Measurements from ENCODE around the gene ADAMTSL3.

The ADAMTSL3 gene

DNA sequence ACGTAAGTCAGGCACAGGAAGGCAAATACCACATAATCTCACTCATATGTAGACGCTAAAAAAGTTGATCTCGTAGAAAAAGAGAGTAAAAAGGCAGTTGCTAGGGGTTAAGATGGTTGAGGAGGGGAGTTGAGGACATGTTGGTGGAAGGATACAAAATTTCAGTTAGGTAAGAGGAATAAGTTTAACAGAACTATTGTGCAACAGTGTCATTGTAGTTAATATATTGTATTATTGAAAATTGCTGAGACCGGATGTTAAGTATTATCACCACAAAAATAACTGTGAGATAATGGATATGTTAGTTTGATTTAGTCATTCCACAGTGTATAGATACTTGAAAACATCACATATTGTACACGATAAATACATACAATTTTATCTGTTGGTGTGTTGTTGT is 139.1 kb downstream of the ADAMTSL3 start:
- Histone ChIP-seq H3K27me3 (ENCODE audit: insufficient read depth, low read length) (no peaks in the 10 kb centered on the region), H3K36me3 (ENCODE audit: insufficient read depth, low read length) (no peaks in the 10 kb centered on the region), H3K4me3 (ENCODE audit: low read length) (no peak overlapping the region), H3K4me1 (ENCODE audit: insufficient read depth, low read length) (no peaks in the 10 kb centered on the region), H2AFZ (ENCODE audit: low read depth, low read length) (no peak overlapping the region), H3K9me3 (ENCODE audit: low read length) (no peaks in the 10 kb centered on the region)

DNA sequence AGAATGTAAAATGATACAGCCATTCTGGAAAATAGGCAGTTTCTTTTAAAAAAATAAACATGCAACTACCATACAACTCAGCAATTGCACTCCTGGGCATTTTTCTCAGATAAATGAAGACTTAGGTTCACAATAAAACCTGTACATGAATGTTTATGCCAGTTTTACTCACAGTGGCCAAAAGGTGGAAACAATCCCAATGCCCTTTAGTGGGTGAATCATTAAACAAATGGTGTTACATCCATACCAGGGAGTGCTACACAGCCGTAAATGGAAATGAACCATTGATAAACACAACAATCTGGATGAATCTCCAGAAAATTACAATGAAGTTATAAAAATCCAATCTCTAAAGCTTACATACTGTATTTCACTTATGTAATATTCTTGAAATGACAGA is 140.3 kb downstream of the ADAMTSL3 start:
- Histone ChIP-seq H3K9me3 (ENCODE audit: low read length) (no peaks in the 10 kb centered on the region), H3K4me3 (ENCODE audit: low read length) (no peak overlapping the region), H2AFZ (ENCODE audit: low read depth, low read length) (no peak overlapping the region), H3K27me3 (ENCODE audit: insufficient read depth, low read length) (no peaks in the 10 kb centered on the region), H3K36me3 (ENCODE audit: insufficient read depth, low read length) (no peaks in the 10 kb centered on the region), H3K4me1 (ENCODE audit: insufficient read depth, low read length) (no peaks in the 10 kb centered on the region)

DNA sequence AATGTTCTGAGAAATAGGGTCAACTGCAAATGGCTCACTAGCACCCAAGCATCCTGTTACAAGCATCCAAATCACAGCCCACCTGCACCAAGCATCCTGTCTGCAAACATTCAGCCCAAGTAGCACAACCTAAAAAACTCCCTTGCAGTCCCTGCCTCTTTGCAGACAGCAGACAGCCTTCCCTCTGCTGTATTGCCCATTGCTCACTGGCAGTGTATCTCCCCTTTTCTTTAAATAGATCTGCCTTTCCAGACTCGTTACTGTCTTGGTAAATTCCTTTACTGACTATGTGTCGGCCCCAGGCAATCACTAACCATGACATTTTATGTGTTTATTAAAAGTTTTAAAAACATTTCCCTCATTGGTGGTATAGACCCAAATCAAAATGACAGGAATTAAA is 155.4 kb downstream of the ADAMTSL3 start:
- H3K4me1 ChIP-seq (ENCODE audit: insufficient read depth, low read length): no peaks in the 10 kb centered on the region
- H3K4me3 ChIP-seq (ENCODE audit: low read length): no peak overlapping the region
- H3K36me3 ChIP-seq (ENCODE audit: insufficient read depth, low read length): no peaks in the 10 kb centered on the region
- H3K9me3 ChIP-seq (ENCODE audit: low read length): no peaks in the 10 kb centered on the region
- no peaks in the 10 kb centered on the region for H3K27me3 ChIP-seq (ENCODE audit: insufficient read depth, low read length)
- H2AFZ ChIP-seq (ENCODE audit: low read depth, low read length): no peak overlapping the region

DNA sequence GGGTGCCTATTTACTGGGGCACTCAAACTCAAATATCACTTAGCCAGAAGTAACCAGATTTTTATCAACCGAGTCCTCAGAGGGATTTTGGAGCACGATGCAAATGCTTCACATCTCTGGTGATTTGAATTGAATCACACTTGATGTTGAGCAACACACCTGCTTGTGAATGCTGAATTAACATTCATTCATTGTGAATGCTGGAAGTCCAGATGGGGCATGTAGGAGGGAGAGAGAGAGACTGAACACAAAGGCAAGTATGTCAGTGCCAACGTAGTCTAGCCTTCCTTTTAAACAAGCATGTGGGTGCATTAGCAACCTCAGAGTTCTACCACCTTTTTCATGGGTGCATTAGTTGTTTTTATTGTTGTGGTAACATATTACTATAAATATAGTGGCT is 156.2 kb downstream of the ADAMTSL3 start:
- no peaks in the 10 kb centered on the region for H3K27me3 ChIP-seq (ENCODE audit: insufficient read depth, low read length)

DNA sequence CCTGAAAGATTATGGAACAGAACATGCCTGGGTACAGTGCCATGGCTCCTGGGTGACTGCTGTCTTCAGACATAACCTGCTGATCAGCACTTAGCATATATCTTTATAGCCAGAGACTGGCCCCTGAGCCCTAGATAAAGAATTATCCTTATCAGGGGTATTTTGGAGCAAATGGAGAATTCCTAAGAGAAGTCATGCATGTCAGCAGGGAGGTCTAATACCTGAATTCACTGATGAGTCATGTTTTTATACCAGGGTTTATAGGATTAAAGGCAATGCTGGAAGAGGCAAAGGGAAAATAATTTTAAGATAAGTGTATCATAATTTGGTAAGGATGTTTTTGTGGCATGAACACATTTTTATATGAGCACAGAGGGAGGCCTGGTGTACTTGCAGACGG is 159.8 kb downstream of the ADAMTSL3 start:
- Histone ChIP-seq H2AFZ (ENCODE audit: low read depth, low read length) (no peak overlapping the region), H3K9me3 (ENCODE audit: low read length) (no peaks in the 10 kb centered on the region), H3K4me1 (ENCODE audit: insufficient read depth, low read length) (no peaks in the 10 kb centered on the region), H3K4me3 (ENCODE audit: low read length) (no peak overlapping the region), H3K36me3 (ENCODE audit: insufficient read depth, low read length) (no peaks in the 10 kb centered on the region), H3K27me3 (ENCODE audit: insufficient read depth, low read length) (no peaks in the 10 kb centered on the region)

More for the DNA sequence above, 156.2 kb downstream of the ADAMTSL3 start:
- Histone ChIP-seq H3K4me3 (ENCODE audit: low read length) (no peak overlapping the region), H2AFZ (ENCODE audit: low read depth, low read length) (no peak overlapping the region), H3K36me3 (ENCODE audit: insufficient read depth, low read length) (no peaks in the 10 kb centered on the region), H3K4me1 (ENCODE audit: insufficient read depth, low read length) (no peaks in the 10 kb centered on the region), H3K9me3 (ENCODE audit: low read length) (no peaks in the 10 kb centered on the region)

DNA sequence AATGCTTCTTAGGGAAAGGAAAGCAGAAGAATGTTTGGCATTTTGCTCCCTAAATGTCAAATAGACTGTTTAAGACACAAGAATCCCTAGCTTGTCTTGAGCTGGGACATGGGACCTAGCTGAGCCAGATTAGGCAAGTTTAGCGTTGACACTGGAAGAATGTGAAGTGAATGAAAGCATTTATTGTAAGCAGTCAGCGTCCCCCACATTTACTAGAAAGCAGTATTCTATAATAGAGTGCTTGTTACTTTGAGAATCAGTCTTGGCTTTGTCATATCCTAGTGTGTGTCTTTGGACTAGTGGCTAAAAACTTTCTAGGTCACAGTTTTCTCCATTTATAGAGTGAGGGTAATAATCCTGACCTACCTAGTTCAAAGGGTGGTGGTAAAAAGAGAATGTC is 161.6 kb downstream of the ADAMTSL3 start:
- no peaks in the 10 kb centered on the region for H3K9me3 ChIP-seq (ENCODE audit: low read length)
- no peaks in the 10 kb centered on the region for H3K27me3 ChIP-seq (ENCODE audit: insufficient read depth, low read length)
- H2AFZ ChIP-seq (ENCODE audit: low read depth, low read length): no peak overlapping the region
- no peaks in the 10 kb centered on the region for H3K4me1 ChIP-seq (ENCODE audit: insufficient read depth, low read length)
- H3K36me3 ChIP-seq (ENCODE audit: insufficient read depth, low read length): no peaks in the 10 kb centered on the region
- H3K4me3 ChIP-seq (ENCODE audit: low read length): no peak overlapping the region

DNA sequence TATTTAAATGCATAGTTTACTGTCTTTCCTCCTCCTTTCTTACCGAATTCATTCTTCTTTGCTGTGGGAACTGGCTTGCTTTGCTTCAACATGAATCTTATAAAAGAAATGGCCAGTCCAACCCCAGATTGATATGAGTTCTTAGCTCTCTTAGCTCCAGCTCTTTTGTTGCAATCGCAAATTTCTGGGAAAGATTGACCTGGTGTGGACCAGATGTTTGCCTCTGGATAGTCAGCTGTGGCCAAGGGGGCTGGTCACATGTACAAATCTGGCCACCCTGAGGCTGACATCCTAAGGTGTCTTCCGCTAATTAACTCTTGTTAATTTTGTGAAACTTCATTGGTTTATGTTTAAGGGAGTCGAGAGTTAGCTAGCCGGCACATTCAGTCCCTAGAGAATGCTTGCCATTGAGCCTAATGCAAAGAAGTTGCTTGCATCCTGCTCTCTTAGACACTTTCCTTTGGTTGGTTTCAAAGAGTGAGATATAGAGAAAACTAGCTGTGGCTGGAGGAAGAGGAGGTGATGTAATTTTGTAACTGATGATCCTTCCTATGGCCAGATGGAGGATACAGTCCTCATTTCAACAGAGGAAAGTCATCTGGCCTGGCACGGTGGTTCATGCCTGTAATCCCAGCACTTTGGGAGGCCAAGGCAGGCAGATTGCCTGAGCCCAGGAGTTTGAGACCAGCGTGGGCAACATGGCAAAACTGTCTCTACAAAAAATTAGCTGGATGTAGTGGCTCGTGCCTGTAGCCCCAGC is 162.4 kb downstream of the ADAMTSL3 start:
- no peak overlapping the region for H2AFZ ChIP-seq (ENCODE audit: low read depth, low read length)
- H3K36me3 ChIP-seq (ENCODE audit: insufficient read depth, low read length): no peaks in the 10 kb centered on the region
- H3K27me3 ChIP-seq (ENCODE audit: insufficient read depth, low read length): no peaks in the 10 kb centered on the region
- no peaks in the 10 kb centered on the region for H3K4me1 ChIP-seq (ENCODE audit: insufficient read depth, low read length)
- H3K9me3 ChIP-seq (ENCODE audit: low read length): no peaks in the 10 kb centered on the region
- H3K4me3 ChIP-seq (ENCODE audit: low read length): no peak overlapping the region

DNA sequence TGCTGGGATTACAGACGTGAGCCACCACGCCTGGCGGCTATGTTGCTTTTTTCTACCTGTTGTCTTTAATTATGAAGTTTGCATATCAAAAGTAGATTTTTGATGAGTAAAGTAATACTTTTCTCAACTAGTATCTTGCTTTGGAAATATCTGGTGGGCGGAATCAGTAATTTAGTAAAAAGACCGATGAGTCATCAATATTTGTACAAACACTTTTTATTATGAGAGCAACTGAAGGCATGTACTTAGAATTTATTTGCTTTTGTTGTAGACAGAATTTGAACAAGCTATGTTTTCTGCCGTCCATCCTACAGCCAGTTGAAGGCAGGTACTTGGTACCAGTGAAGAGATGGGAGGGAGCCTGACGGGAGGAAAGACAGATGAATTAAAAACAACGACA is 164.7 kb downstream of the ADAMTSL3 start:
- H3K4me1 ChIP-seq (ENCODE audit: insufficient read depth, low read length): no peaks in the 10 kb centered on the region
- no peaks in the 10 kb centered on the region for H3K36me3 ChIP-seq (ENCODE audit: insufficient read depth, low read length)
- no peak overlapping the region for H3K4me3 ChIP-seq (ENCODE audit: low read length)
- no peak overlapping the region for H2AFZ ChIP-seq (ENCODE audit: low read depth, low read length)
- H3K27me3 ChIP-seq (ENCODE audit: insufficient read depth, low read length): no peaks in the 10 kb centered on the region
- no peaks in the 10 kb centered on the region for H3K9me3 ChIP-seq (ENCODE audit: low read length)

DNA sequence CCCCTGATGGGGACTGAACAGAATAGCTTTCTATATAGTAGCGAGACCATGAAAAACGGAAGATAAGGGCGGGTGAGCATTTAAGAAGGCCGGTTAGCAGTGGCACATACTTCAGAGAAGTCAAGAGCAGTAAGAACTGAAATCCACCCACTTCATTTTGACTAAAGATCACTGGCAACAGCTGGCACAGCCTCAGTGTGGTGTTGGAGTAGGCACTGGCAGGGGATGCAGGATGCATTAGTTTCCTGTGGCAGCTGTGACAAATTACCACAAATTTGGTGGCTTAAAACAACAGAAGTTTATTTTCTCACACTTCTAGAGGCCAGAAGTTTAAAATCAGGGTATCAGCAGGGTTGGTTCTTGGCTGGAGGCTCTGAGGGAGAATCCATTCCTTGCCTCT is 176.5 kb downstream of the ADAMTSL3 start:
- H3K36me3 ChIP-seq (ENCODE audit: insufficient read depth, low read length): no peaks in the 10 kb centered on the region
- H3K4me1 ChIP-seq (ENCODE audit: insufficient read depth, low read length): no peaks in the 10 kb centered on the region
- no peak overlapping the region for H2AFZ ChIP-seq (ENCODE audit: low read depth, low read length)
- H3K9me3 ChIP-seq (ENCODE audit: low read length): no peaks in the 10 kb centered on the region
- no peak overlapping the region for H3K4me3 ChIP-seq (ENCODE audit: low read length)
- no peaks in the 10 kb centered on the region for H3K27me3 ChIP-seq (ENCODE audit: insufficient read depth, low read length)

DNA sequence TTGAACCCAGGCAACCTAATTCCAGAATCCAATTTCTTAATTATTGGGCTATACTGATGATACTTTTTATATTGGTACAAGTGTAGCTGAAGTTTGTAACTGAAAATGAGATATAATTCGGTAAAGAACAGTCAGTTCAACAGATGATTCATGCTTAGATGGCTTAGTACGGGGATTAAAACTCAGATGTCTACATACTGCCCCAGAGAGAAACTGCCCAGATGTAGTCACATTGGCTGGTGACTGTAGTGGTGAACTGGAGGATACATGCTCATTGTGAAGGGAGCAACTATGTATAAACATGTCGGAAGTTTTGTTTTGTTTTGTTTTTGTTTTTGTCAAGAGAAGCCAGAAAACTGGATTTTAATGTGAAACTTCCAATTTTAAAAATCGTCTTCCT is 179.6 kb downstream of the ADAMTSL3 start:
- no peaks in the 10 kb centered on the region for H3K36me3 ChIP-seq (ENCODE audit: insufficient read depth, low read length)
- H3K9me3 ChIP-seq (ENCODE audit: low read length): no peaks in the 10 kb centered on the region
- H3K4me3 ChIP-seq (ENCODE audit: low read length): no peak overlapping the region
- H3K27me3 ChIP-seq (ENCODE audit: insufficient read depth, low read length): no peaks in the 10 kb centered on the region
- no peaks in the 10 kb centered on the region for H3K4me1 ChIP-seq (ENCODE audit: insufficient read depth, low read length)
- H2AFZ ChIP-seq (ENCODE audit: low read depth, low read length): no peak overlapping the region

DNA sequence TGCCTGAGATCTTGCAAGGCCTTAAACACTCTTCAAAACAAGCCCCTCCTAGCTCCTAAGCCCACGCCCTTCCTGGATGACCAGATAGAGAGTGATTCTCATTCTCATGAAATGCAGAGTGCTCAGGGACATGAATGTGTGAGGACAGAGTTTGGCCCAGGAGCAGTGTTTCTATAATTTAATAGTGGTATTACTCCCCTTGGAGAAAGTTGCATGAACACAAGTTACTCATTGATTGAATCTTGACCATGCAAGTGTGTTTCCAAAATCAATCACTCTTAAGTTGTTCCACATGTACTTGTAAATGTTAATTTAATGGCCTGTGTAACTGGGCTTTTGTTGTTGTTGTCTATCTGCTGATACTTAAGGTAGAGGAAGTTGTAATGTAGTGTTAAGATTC is 181.6 kb downstream of the ADAMTSL3 start:
- no peaks in the 10 kb centered on the region for H3K36me3 ChIP-seq (ENCODE audit: insufficient read depth, low read length)
- H3K27me3 ChIP-seq (ENCODE audit: insufficient read depth, low read length): peaks cover 5% of the 10 kb centered on the region
- no peaks in the 10 kb centered on the region for H3K9me3 ChIP-seq (ENCODE audit: low read length)
- no peak overlapping the region for H2AFZ ChIP-seq (ENCODE audit: low read depth, low read length)
- no peak overlapping the region for H3K4me3 ChIP-seq (ENCODE audit: low read length)
- H3K4me1 ChIP-seq (ENCODE audit: insufficient read depth, low read length): no peaks in the 10 kb centered on the region

DNA sequence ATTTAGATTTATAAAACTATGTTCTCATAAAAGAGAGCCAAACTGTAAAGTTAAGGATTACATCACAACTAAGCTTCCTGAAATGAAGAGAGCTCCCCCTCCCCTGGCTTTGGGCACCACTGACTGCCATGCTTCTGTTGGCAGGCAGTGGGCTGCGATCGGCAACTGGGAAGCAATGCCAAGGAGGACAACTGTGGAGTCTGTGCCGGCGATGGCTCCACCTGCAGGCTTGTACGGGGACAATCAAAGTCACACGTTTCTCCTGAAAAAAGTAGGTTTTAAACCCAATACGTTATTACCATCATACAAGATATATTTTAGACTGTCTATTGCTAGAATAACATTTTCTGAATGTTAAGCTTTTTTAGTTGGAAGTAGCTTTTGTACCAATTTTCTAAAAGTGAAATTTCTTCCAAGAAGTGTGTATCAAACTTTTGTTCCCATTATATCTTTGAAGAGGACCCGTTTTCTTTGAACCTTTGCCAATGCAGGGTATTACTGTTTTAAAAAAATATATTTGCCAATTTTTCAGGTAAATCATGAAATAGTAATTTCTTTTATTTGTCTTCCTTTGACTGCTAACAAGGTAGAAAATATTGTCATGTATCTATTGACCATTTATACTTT is 184.1 kb downstream of the ADAMTSL3 start:
- H3K27me3 ChIP-seq (ENCODE audit: insufficient read depth, low read length): peaks cover 5% of the 10 kb centered on the region

DNA sequence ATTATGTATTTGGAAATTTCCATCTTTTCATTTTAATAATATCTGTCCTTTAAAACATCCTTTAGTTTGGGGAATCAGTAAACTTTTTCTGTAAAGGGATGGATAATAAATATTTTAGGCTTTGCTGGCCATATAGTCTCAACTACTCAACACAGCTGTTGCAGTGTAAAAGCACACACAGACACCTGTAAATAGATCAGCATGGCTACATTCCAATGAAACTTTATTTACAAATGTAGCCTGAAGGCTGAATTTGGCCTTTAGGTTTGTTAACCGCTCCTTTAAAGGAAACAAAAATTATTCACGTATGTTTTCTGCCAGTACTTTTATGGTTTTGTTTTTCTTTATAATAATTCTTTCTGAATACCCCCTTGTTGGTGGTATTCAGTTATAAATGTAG is 184.8 kb downstream of the ADAMTSL3 start:
- no peak overlapping the region for H2AFZ ChIP-seq (ENCODE audit: low read depth, low read length)
- H3K4me1 ChIP-seq (ENCODE audit: insufficient read depth, low read length): no peaks in the 10 kb centered on the region
- H3K36me3 ChIP-seq (ENCODE audit: insufficient read depth, low read length): no peaks in the 10 kb centered on the region
- no peak overlapping the region for H3K4me3 ChIP-seq (ENCODE audit: low read length)
- H3K27me3 ChIP-seq (ENCODE audit: insufficient read depth, low read length): peaks cover 5% of the 10 kb centered on the region
- H3K9me3 ChIP-seq (ENCODE audit: low read length): no peaks in the 10 kb centered on the region

More for the DNA sequence above, 184.1 kb downstream of the ADAMTSL3 start:
- H2AFZ ChIP-seq (ENCODE audit: low read depth, low read length): no peak overlapping the region
- H3K9me3 ChIP-seq (ENCODE audit: low read length): no peaks in the 10 kb centered on the region
- H3K4me3 ChIP-seq (ENCODE audit: low read length): no peak overlapping the region
- H3K4me1 ChIP-seq (ENCODE audit: insufficient read depth, low read length): no peaks in the 10 kb centered on the region
- no peaks in the 10 kb centered on the region for H3K36me3 ChIP-seq (ENCODE audit: insufficient read depth, low read length)

DNA sequence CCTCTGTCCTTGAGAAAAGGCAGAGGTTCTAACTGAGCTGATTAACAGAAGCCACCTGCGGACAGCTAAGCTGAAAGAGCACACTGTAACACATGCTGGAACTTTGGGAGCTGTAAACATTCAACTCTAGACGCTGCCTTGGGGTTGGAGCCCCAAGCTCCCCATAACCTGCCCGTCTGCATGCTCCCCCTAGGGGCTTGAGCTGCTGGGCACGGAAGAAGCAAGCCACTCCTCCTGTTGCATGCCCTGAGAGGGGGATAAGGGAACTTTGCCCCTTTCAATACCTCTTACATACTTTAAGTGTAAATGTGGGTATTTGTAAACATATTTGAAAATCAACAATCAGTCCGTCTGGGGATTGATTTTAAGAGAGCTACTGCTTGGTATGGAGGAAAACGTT is 188.4 kb downstream of the ADAMTSL3 start:
- Histone ChIP-seq H3K4me3 (ENCODE audit: low read length) (no peak overlapping the region), H3K27me3 (ENCODE audit: insufficient read depth, low read length) (peaks cover 5% of the 10 kb centered on the region), H2AFZ (ENCODE audit: low read depth, low read length) (no peak overlapping the region), H3K36me3 (ENCODE audit: insufficient read depth, low read length) (no peaks in the 10 kb centered on the region), H3K9me3 (ENCODE audit: low read length) (no peaks in the 10 kb centered on the region), H3K4me1 (ENCODE audit: insufficient read depth, low read length) (no peaks in the 10 kb centered on the region)
